ENCODE results near the gene SGMS1.
"Not testable (repeated sequence)": the region's sequence is repeated elsewhere in the genome, so short reads cannot be mapped to it uniquely, and the experiment has no call there.

DNA sequence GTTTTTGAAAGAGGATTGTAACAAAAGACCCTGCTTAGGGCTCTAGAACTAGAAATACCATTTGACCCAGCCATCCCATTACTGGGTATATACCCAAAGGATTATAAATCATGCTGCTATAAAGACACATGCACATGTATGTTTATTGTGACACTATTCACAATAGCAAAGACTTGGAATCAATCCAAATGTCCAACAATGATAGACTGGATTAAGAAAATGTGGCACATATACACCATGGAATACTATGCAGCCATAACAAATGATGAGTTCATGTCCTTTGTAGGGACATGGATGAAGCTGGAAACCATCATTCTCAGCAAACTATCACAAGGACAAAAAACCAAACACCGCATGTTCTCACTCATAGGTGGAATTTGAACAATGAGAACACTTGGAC is 77.5 kb downstream of the SGMS1 start:
- TF ChIP-seq, protein P1, sequence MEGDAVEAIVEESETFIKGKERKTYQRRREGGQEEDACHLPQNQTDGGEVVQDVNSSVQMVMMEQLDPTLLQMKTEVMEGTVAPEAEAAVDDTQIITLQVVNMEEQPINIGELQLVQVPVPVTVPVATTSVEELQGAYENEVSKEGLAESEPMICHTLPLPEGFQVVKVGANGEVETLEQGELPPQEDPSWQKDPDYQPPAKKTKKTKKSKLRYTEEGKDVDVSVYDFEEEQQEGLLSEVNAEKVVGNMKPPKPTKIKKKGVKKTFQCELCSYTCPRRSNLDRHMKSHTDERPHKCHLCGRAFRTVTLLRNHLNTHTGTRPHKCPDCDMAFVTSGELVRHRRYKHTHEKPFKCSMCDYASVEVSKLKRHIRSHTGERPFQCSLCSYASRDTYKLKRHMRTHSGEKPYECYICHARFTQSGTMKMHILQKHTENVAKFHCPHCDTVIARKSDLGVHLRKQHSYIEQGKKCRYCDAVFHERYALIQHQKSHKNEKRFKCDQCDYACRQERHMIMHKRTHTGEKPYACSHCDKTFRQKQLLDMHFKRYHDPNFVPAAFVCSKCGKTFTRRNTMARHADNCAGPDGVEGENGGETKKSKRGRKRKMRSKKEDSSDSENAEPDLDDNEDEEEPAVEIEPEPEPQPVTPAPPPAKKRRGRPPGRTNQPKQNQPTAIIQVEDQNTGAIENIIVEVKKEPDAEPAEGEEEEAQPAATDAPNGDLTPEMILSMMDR (IDR thresholded peaks at IDR 0.05), result not testable (repeated sequence)
- not testable (repeated sequence) for TF ChIP-seq POLR2A, EP300 (IDR thresholded peaks at IDR 0.05)
